HAP-1 (cell line): ENCODE data around the gene SETD4.
A peak's percentile ranks its signal among the peaks of the same experiment; 100 is the strongest.

Source experiments
- DNase-seq, 2 experiments: peaks; one replicate each; pipeline ENCODE4 v3.0.0-alpha.2; 2016 to 2020; ENCODE audit warnings: low spot score in 2 of 2
- H3K27me3 ChIP-seq: fragments of 250-450 bp; sonication (Bioruptor Pico); 2 replicates; pipeline ENCODE4 v1.5.1; 2020; ENCODE audit warnings: low read depth, mild to moderate bottlenecking, moderate library complexity
- H3K36me3 ChIP-seq: fragments of 250-450 bp; sonication (Bioruptor Pico); replicated peaks from 2 replicates; pipeline ENCODE4 v1.5.1; 2020; ENCODE audit warnings: mild to moderate bottlenecking
- H3K4me1 ChIP-seq: fragments of 250-450 bp; sonication (Bioruptor Pico); 2 replicates; pipeline ENCODE4 v1.5.1; 2020; ENCODE audit warnings: mild to moderate bottlenecking
- H3K4me3 ChIP-seq: fragments of 250-450 bp; sonication (Bioruptor Pico); 2 replicates; pipeline ENCODE4 v1.5.1; 2020; ENCODE audit warnings: mild to moderate bottlenecking, moderate library complexity
- H3K9me3 ChIP-seq: fragments of 250-450 bp; sonication (Bioruptor Pico); 2 replicates; pipeline ENCODE4 v1.5.1; 2020; ENCODE audit warnings: mild to moderate bottlenecking, moderate library complexity
- in situ Hi-C: fragments of 300-500 bp; cut with MboI; formaldehyde crosslinking; loops from 3 replicates; pipeline ENCODE4 v1.14.3; 2020; ENCODE audit warnings: low sequenced_read_pairs, inconsistent platforms, mixed read lengths

Gene SETD4

GRCh38 chr21:36072453-36073162, 12.3 kb upstream of the SETD4 start:
- Histone ChIP-seq H3K4me3 (no peak overlapping the region), H3K9me3 (peaks cover 9% of the 10 kb centered on the region), H3K27me3 (no peaks in the 10 kb centered on the region), H3K4me1 (peaks cover 6% of the 10 kb centered on the region), H3K36me3 (peaks cover 20% of the 10 kb centered on the region)
- DNase-seq, result no peak
- in situ Hi-C loops, result loop anchor here (25.0 kb wide), 1 partner anchor 1210 kb away; no protein-coding TSS in a partner anchor

- H3K4me1 ChIP-seq, result peaks cover 6% of the 10 kb centered on the region
- H3K27me3 ChIP-seq, result no peaks in the 10 kb centered on the region
- H3K36me3 ChIP-seq, result peaks cover 20% of the 10 kb centered on the region
- no peak for DNase-seq
- no peak overlapping the region for H3K4me3 ChIP-seq
- peaks cover 9% of the 10 kb centered on the region for H3K9me3 ChIP-seq
- in situ Hi-C loops, result loop anchor here (25.0 kb wide), 1 partner anchor 1209 kb away; no protein-coding TSS in a partner anchor
Observed at GRCh38 chr21:36070999-36071398, 10.7 kb upstream of the SETD4 start.

GRCh38 chr21:36069713-36070583, 9.6 kb upstream of the SETD4 start, which contains the start of gene CBR1:
CBR1 (plus strand) TSS chr21:36070024; CDS start chr21:36070116, 92 bp downstream.
- peak within 1 kb of the TSS; percentile 77 for H3K4me3 ChIP-seq
- peaks cover 20% of the 10 kb centered on the region for H3K36me3 ChIP-seq
- peaks cover 9% of the 10 kb centered on the region for H3K9me3 ChIP-seq
- peak; percentile 85 to 93 for DNase-seq
- in situ Hi-C loops, result loop anchor here (25.0 kb wide), 1 partner anchor 1208 kb away; no protein-coding TSS in a partner anchor
- no peaks in the 10 kb centered on the region for H3K27me3 ChIP-seq
- H3K4me1 ChIP-seq, result peaks cover 6% of the 10 kb centered on the region

- peaks cover 6% of the 10 kb centered on the region for H3K4me1 ChIP-seq
- in situ Hi-C loops, result loop anchor here (25.0 kb wide), 1 partner anchor 1207 kb away; no protein-coding TSS in a partner anchor
- H3K36me3 ChIP-seq, result peaks cover 20% of the 10 kb centered on the region
- H3K9me3 ChIP-seq, result peaks cover 9% of the 10 kb centered on the region
- DNase-seq, result no peak
- H3K4me3 ChIP-seq, result no peak overlapping the region
- H3K27me3 ChIP-seq, result no peaks in the 10 kb centered on the region
Observed at GRCh38 chr21:36068748-36069398, 8.5 kb upstream of the SETD4 start.

GRCh38 chr21:36065497-36066036, 5.2 kb upstream of the SETD4 start:
- Histone ChIP-seq H3K4me1 (peaks cover 10% of the 10 kb centered on the region), H3K9me3 (peaks cover 9% of the 10 kb centered on the region), H3K36me3 (no peaks in the 10 kb centered on the region), H3K27me3 (no peaks in the 10 kb centered on the region), H3K4me3 (no peak overlapping the region)
- in situ Hi-C loops, result loop anchor here (25.0 kb wide), 1 partner anchor 1203 kb away; no protein-coding TSS in a partner anchor
- no peak for DNase-seq

GRCh38 chr21:36064085-36064460, 3.7 kb upstream of the SETD4 start:
- H3K27me3 ChIP-seq, result no peaks in the 10 kb centered on the region
- peaks cover 7% of the 10 kb centered on the region for H3K4me1 ChIP-seq
- H3K4me3 ChIP-seq, result no peak overlapping the region
- in situ Hi-C loops, result loop anchor here (25.0 kb wide), 1 partner anchor 1202 kb away; no protein-coding TSS in a partner anchor
- DNase-seq, result no peak
- H3K9me3 ChIP-seq, result peaks cover 3% of the 10 kb centered on the region
- no peaks in the 10 kb centered on the region for H3K36me3 ChIP-seq

GRCh38 chr21:36063375-36064084, 3.2 kb upstream of the SETD4 start:
- DNase-seq, result no peak
- H3K4me3 ChIP-seq, result no peak overlapping the region
- H3K36me3 ChIP-seq, result no peaks in the 10 kb centered on the region; the same call in 1 of the 2 replicates
- H3K4me1 ChIP-seq, result peaks cover 12% of the 10 kb centered on the region
- H3K9me3 ChIP-seq, result no peaks in the 10 kb centered on the region
- in situ Hi-C loops, result loop anchor here (25.0 kb wide), 1 partner anchor 1201 kb away; no protein-coding TSS in a partner anchor
- no peaks in the 10 kb centered on the region for H3K27me3 ChIP-seq

GRCh38 chr21:36061445-36061844, 1.1 kb upstream of the SETD4 start:
- peaks cover 12% of the 10 kb centered on the region for H3K4me1 ChIP-seq
- in situ Hi-C loops, result loop anchor here (25.0 kb wide), 1 partner anchor 1199 kb away; no protein-coding TSS in a partner anchor
- H3K9me3 ChIP-seq, result no peaks in the 10 kb centered on the region
- DNase-seq, result no peak
- H3K27me3 ChIP-seq, result no peaks in the 10 kb centered on the region
- H3K4me3 ChIP-seq, result no peak overlapping the region
- H3K36me3 ChIP-seq, result peaks cover 14% of the 10 kb centered on the region

- H3K9me3 ChIP-seq, result no peaks in the 10 kb centered on the region
- peaks cover 30% of the 10 kb centered on the region for H3K36me3 ChIP-seq
- peak in 1 of 2 experiments; percentile 64 for DNase-seq
- in situ Hi-C loops, result loop anchor here (25.0 kb wide), 1 partner anchor 1197 kb away; no protein-coding TSS in a partner anchor
- peaks cover 12% of the 10 kb centered on the region for H3K4me1 ChIP-seq
- peak overlapping the region; percentile 89 for H3K4me3 ChIP-seq
- H3K27me3 ChIP-seq, result no peaks in the 10 kb centered on the region
Observed at GRCh38 chr21:36059823-36060158, 535 bp downstream of the SETD4 start.

GRCh38 chr21:36055551-36055950, 4.8 kb downstream of the SETD4 start:
- no peak for DNase-seq
- Histone ChIP-seq H3K4me1 (peaks cover 8% of the 10 kb centered on the region), H3K4me3 (no peak overlapping the region), H3K36me3 (peaks cover 48% of the 10 kb centered on the region), H3K9me3 (no peaks in the 10 kb centered on the region), H3K27me3 (no peaks in the 10 kb centered on the region)
- in situ Hi-C loops, result loop anchor here (25.0 kb wide), 1 partner anchor 1193 kb away; no protein-coding TSS in a partner anchor

GRCh38 chr21:36053715-36054062, 6.6 kb downstream of the SETD4 start:
- DNase-seq, result no peak
- Histone ChIP-seq H3K27me3 (no peaks in the 10 kb centered on the region), H3K4me3 (no peak overlapping the region), H3K9me3 (no peaks in the 10 kb centered on the region), H3K4me1 (peaks cover under 1% of the 10 kb centered on the region), H3K36me3 (peaks cover 54% of the 10 kb centered on the region)
- in situ Hi-C loops, result loop anchor here (25.0 kb wide), 1 partner anchor 1191 kb away; no protein-coding TSS in a partner anchor

- Histone ChIP-seq H3K4me1 (no peaks in the 10 kb centered on the region), H3K27me3 (no peaks in the 10 kb centered on the region), H3K4me3 (no peak overlapping the region), H3K9me3 (no peaks in the 10 kb centered on the region), H3K36me3 (peaks cover 53% of the 10 kb centered on the region)
- DNase-seq, result no peak
- in situ Hi-C loops, result loop anchor here (25.0 kb wide), 1 partner anchor 1191 kb away; no protein-coding TSS in a partner anchor
Observed at GRCh38 chr21:36052860-36053714, 7.2 kb downstream of the SETD4 start.
